Inflammatory macrophage (primary cell): ENCODE results near the gene FAM24B.
"Not testable (repeated sequence)": the region's sequence is repeated elsewhere in the genome, so short reads cannot be mapped to it uniquely, and the experiment has no call there.

Source experiments
- DNase-seq, 2 donors: peaks; one replicate each; pipeline ENCODE4 v3.0.0-alpha.2; 2020 to 2022

FAM24B gene

DNA sequence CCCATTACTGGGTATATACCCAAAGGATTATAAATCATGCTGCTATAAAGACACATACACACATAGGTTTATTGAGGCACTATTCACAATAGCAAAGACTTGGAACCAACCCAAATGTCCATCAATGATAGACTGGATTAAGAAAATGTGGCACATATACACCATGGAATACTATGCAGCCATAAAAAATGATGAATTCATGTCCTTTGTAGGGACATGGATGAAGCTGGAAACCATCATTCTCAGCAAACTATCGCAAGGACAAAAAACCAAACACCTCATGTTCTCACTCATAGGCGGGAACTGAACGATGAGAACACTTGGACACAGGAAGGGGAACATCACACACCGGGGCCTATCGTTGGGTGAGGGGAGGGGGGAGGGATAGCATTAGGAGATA, 21.3 kb downstream of the FAM24B start:
- DNase-seq = not testable (repeated sequence)

DNA sequence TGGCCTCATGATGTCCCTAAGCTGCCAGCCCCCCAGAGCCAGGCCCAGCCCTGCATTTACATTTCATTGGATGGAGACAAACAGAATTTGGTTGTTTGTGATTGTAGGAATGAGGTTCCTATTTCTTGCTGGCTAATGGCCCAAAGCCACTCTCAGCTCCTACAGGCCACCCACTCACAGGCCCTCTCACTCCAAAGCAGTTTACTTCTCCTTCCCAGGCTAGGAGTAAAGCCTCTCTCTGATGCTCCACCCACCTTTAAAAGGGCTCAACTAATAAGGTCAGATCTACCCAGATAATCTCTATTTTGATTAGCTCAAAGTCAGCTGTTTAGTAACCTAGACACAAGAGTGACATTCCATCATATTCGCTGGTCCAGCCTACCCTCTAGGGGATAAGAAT, 22.5 kb downstream of the FAM24B start:
- peak; percentile 58 to 73 for DNase-seq

DNA sequence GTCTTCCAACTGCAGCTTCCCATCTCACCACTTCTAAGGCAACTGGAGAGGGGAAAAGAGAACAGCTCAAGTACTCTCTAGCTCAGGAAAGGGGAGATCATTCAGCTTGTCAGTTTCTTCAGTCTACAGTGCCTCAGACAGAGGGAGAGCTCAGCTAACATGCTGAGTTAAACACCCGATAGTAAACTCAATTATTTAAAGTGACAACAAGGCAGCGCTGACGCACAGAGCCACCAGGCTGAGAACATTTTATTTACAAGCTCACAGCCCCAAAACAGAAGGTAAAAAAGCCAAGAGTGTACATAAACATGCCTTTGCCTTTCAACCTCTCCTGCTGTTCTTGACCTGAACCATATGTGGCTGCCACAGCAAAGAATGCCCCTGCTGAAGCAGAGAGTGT, 23.6 kb downstream of the FAM24B start:
- no peak for DNase-seq

- no peak for DNase-seq
These were observed 24.7 kb downstream of the FAM24B start for GRCh38 chr10:122854648-122855047.

DNA sequence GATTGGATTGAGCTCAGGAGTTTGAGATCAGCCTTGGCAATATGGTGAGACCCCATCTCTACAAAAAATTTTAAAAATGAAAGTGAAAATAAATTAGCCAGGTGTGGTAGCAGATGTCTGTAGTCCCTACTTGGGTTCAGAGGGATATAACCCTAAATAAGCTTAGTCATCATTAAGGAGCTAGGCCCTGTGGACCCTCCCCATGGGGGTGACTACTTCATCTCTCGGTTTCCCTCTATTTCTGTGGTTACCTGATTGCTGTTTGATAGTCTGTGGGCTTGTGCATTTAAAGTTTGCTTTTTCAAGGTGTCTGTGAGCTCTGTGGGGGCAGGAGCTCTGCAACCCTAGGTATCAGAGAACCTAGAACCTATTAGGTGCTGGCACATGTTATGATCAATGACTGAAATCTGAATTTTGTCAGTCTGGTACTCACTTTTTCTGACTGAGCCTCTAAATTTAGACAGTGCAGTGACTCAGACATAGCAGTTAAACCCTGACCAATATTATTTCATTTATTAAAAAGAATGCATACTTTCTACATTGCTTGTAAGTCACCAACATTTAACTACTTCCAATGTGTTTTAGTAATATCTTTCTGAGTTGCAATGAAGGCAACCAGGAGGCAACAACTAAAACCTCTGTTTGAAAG, 25.6 kb downstream of the FAM24B start:
- DNase-seq = no peak

DNA sequence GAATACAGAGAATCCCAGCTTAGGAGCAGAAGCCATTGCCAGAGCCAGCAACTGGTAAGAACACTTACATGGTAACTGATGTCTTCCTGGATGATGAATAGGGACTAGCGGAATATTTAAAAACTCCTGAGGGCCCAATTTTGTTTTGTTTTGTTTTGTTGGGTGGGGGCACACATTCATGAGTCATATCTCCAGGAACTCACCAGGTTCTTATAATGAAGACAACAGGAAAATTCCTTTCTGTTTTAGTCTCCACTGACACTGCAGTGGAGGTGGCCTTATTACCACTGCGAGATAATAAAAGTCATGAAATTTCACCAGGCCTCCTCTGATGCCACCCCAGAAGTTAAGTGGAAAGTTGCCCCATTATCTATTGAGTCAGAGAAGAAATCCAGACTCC, 27.1 kb downstream of the FAM24B start:
- DNase-seq = no peak

GRCh38 chr10:122850705-122851640, 28.4 kb downstream of the FAM24B start:
- no peak for DNase-seq

GRCh38 chr10:122849900-122850605, 29.3 kb downstream of the FAM24B start:
- DNase-seq = no peak

GRCh38 chr10:122849090-122849489, 30.3 kb downstream of the FAM24B start:
- no peak for DNase-seq

GRCh38 chr10:122847782-122848604, 31.4 kb downstream of the FAM24B start:
- DNase-seq = no peak

- no peak for DNase-seq
These were observed 33.5 kb downstream of the FAM24B start, which contains the start of gene CUZD1 for GRCh38 chr10:122845783-122846332. CUZD1 (minus strand) TSS chr10:122845857; CDS start chr10:122845843, 14 bp downstream.

DNA sequence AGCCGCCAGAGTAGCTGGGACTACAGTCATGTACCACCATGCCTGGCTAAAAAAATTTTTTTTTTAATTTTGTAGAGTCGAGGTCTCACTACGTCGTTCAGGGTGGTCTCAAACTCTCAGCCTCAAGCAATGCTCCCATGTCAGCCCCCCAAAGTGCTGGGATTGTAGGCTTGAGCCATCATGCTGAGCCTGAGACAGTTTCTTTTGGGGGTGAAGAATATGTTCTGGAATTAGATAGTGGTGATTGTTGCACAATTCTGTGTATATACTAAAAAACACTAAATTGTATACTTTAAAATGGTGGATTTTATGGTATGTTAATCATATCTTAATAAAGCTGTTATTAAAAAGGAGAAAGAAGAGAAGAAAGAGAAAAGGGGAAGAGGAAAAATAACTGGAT, 35.2 kb downstream of the FAM24B start:
- no peak for DNase-seq

GRCh38 chr10:122841569-122841968, 37.8 kb downstream of the FAM24B start:
- no peak for DNase-seq

GRCh38 chr10:122839505-122839904, 39.9 kb downstream of the FAM24B start:
- DNase-seq = no peak

DNA sequence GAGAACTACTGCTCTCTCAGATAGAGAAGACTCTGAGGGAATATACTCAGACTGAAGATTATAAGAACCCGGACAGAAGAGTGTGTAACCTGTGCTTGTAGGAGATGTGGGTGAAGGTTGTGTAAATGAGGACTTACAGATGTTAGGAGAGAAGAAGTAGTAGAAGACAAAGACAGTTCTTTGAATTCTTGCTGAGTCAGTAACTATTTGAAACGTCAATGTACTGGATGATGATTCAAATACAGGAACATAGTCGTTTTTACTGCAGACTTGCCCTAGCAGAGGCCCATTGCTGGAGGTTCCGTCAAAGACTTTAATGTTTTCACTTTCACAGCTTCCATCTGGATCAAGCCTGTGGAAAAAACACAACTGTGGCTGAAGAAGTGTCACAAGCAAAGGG, 40.5 kb downstream of the FAM24B start:
- DNase-seq = no peak

GRCh38 chr10:122835908-122836307, 43.5 kb downstream of the FAM24B start:
- DNase-seq = no peak

DNA sequence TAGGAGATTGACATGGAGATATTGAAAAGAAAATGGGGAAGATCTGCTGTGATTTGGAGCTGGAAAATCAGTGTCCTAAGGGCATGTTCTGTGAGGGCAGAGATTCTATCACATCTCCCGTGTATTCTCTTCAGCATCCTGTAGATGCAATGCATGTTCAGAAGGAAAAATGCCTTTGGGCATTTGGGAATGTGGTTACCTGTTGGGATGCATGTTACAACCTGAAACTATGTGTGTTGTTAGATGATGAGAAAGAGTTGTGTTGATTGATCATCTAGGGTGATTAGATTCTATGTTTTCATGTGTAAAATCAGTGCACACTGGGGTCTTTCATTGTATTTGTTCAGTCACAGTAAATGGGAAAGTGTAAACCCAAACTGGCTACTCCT, 48.4 kb downstream of the FAM24B start:
- no peak for DNase-seq

DNA sequence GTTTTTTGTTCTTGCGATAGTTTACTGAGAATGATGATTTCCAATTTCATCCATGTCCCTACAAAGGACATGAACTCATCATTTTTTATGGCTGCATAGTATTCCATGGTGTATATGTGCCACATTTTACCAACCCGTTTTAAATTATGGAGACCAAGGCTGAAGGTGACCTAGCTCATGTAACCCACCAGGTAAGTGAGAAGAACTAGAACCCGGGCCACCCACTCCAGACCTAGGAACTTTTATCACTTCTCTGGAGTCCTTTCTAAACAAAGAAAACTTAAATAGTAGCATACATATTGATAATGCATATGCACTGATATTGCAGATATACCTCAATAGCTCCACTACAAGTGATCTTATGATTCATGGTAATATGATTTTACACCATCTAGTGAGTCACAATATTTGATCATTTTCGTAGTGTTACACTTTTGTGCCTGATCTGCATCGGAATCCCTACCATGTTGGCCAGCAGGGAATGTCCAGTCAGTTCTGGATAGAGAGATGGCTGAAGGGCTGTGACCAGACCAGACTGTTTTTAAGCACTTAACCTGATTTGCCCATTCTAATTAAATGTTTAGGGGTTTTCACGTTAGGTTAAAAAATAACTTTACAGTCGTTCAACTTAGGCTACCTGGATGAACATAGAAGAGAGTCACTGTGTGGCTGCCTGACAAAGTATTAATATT, 49.0 kb downstream of the FAM24B start:
- DNase-seq = no peak

- no peak for DNase-seq
These were observed 49.9 kb downstream of the FAM24B start for GRCh38 chr10:122829454-122829853.

DNA sequence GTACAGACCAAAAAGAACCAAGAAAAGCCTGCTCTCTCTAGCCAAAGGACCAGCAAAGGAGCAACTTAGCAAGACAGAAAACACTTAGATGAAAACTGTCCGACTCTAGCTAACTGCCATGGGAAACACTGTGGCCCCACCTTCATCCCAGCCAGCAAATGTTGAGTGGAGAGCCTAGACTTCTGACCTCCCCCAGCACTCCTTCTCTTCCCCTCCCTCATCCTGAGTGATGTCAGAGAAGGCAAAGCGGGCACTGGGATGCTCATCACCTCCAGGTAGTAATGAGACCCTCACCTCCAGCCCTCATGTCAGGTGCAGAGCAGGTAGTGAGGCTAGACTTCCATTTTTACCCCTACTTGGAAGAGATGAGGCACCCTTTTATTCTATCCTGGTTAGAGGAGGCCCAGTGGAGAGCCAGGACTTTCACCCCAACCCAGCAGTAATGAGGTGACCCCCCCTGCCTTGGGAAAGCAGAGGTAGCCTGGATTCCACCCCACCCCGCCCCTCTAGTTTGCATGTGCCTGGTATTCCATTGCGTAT, 50.6 kb downstream of the FAM24B start:
- no peak for DNase-seq

GRCh38 chr10:122827302-122827701, 52.1 kb downstream of the FAM24B start:
- no peak for DNase-seq
